H1 (cell line): Measurements from ENCODE around the gene HSF5. TPM values are rescaled to one million over a fixed set of nuclear protein-coding genes. Genes with fewer than 3 reads are reported as not detected.

Experiments used
- KDM1A ChIP-seq: fragments of 200-600, 300-600 bp; sonication (generic); IDR thresholded peaks from 2 replicates; pipeline ENCODE4 v1.7.1; 2016; ENCODE audit warnings: mild to moderate bottlenecking, low read length, borderline replicate concordance
- PHF8 ChIP-seq: fragments of 200-600 bp; sonication (generic); conservative IDR thresholded peaks from 2 replicates; pipeline ENCODE4 v1.7.1; 2012; ENCODE audit warnings: low read depth, mild to moderate bottlenecking, inconsistent platforms, low read length, moderate library complexity
- SP1 ChIP-seq: IDR thresholded peaks from 2 replicates; pipeline ENCODE4 v1.6.1; 2011; ENCODE audit warnings: low read depth, low read length
- polyA plus RNA-seq, 7 experiments: library from polyadenylated mRNA; depleted of rRNA in 3 of 7; stranded (reverse) in 5 of 7; unstranded in 2 of 7; fragments of >200 nt in 5 of 7; fragments of 200-250 nt in 2 of 7; gene quantifications; 1 replicate in 5 of 7; 2 replicates in 1 of 7; 4 replicates in 1 of 7; pipeline versions ENCODE4 v1.2.1 to v1.2.3, GENCODE V29; 2011 to 2013; ENCODE audit warnings: missing spikeins in 2 of 7, mixed read lengths in 2 of 7
- total RNA-seq: library from RNA; stranded (reverse); fragmentation: NEBNext Ultra II Directional; extraction: Animal tissue kit (Norgen Biotek cat#: 25700); gene quantifications from 2 replicates; pipeline ENCODE4 v1.2.1, GENCODE V29; 2021

HSF5 gene
- total and polyA plus RNA-seq, 2 of the 8 experiments (the other 6 are each of a cell fraction or from before 2014, with no cell fraction given) = not detected

DNA sequence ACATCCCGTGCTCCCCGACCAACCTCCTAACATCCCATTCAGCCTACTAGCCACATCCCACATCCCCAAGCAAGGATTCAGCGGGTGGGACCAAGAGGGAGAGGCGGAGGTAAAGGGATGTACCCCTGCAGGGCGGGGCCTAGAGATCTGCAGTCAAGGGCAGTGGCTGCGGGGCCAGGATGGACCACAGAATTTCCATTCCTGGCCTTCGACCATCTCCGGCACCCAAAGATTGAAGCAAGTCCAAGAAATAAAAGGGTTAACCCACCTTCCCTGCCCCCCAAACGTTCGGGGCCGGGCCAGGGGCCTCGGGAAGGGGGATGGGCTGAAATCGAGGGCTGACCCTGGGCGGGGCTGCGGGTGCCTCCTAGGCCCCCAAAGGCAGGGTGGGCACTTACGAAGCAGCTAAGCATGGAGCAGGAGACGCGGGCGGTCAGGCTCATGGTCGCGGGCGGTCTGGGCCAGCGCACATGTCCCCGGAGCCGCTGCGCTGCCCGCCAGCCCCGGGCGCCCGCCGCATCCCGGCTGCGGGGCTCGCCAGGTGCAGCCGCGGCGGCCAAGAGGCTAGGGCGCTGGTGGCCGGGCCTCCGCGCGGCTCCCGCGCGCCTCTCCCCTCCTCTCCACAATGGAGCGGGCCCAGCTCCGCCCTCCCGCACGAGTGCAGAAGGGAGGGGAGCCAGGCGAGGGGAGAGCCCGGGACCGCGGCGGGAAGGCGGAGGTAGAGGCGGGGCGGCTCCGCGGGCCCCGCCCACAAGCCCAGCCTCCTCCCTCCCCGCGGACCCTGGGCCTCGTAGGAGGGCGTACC is 26.0 kb upstream of the HSF5 start, which contains the start of gene MTMR4 (continued):
- TF ChIP-seq KDM1A = no peak
- TF ChIP-seq PHF8 = peak; percentile 95
- peak; percentile 30; the same call in 1 of the 2 replicates for TF ChIP-seq SP1
